Nucleus accumbens (tissue), 56 donors: ENCODE measurements around the gene SCNN1A.

Experiments
- DNase-seq, 56 donors: peaks; one replicate each; lab custom pipeline; 2025; lab: John Stamatoyannopoulos, UW

The SCNN1A gene

GRCh38 chr12:6384499-6385436 is 9.4 kb upstream of the SCNN1A start:
- DNase-seq: no peak

DNA sequence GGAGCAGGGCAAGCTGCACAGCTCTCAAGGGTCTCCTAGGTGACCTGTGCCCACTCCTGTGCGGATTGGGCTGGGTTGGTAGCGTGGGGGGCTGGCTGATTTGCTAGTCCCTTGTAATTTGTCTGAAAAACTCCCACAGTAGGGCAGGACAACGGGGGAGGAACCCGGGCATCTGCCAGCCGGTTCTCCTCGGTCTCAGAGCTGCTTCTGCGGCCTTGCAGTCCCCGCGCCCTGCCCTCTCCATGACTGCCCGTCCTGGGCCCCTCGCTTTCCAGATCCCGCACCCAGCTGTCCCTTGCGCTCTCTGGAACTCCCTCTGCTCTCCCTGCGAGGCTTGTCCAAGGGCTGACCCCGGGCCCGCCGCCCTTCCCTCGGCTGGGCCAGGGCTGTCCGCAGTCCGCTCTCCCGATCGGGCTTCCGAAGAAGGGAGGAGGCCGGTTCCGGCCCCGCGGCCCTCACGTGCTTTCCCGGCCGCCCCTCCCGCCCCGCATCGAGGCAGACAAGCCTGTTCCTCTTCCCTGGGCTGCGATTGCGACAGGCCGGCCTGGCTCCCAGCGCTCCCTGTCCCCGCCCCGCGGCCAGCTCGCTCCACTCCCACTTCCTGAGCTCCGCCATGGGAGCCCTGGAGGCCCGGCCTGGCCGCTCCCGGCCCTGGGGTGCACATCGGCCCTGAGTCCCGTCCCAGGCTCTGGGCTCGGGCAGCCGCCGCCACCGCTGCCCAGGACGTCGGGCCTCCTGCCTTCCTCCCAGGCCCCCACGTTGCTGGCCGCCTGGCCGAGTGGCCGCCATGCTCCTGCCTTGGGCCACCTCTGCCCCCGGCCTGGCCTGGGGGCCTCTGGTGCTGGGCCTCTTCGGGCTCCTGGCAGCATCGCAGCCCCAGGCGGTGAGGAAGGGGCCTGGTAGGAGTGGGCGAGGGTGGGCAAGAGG is 8.5 kb upstream of the SCNN1A start, which contains the start of gene LTBR:
LTBR (plus strand) TSS at position 591 of the 927 bp plus-strand sequence; CDS start at position 788, 197 bp downstream.
- DNase-seq: peak in 48 of 56 donors; percentile 15 to 78 (median 44)

GRCh38 chr12:6382982-6383381 is 7.6 kb upstream of the SCNN1A start:
- DNase-seq: no peak

- DNase-seq: no peak
Measured at GRCh38 chr12:6382371-6382770, 7.0 kb upstream of the SCNN1A start.

- DNase-seq: no peak
Measured at GRCh38 chr12:6380141-6381121, 5.1 kb upstream of the SCNN1A start.

DNA sequence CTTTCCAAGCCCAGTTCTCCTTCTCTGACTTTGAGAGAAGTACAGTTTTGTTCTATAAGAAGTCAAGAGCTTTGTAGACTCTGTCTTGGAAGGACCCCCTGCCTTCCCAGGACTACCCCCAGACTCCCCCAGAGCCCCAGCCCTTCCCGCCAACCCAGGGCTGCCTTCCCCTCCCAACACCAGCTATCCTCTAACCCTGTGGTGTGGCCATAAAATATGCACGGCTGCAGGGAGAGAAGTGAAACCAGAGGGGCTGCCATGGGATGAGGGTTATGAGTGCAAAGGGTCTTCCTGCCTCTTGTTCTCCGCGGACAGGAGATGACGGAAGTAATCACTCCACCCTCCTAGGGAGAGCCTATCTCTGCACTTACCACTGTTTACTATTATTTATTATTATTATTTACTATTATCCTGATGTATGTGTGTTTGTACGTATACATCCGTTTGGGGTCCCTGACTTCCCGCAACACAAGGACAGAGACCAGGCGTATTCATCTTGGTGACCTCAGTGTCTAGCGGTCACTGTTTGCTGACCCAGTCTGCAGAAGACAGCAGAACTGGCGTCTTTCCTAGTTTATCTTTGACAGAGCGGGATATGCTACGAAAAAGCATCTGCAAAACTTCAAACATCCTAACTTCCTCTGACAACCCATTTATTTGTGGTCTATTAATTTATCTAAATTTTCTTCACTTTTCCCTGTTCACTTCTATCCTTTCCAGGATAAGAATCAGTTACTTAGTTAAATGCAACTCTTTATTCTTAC is 3.5 kb upstream of the SCNN1A start:
- DNase-seq: no peak

GRCh38 chr12:6377667-6377994 is 2.3 kb upstream of the SCNN1A start:
- DNase-seq: no peak

- no peak for DNase-seq
Measured at GRCh38 chr12:6376870-6377666, 1.7 kb upstream of the SCNN1A start.

GRCh38 chr12:6376079-6376869 is 911 bp upstream of the SCNN1A start:
- DNase-seq: no peak

DNA sequence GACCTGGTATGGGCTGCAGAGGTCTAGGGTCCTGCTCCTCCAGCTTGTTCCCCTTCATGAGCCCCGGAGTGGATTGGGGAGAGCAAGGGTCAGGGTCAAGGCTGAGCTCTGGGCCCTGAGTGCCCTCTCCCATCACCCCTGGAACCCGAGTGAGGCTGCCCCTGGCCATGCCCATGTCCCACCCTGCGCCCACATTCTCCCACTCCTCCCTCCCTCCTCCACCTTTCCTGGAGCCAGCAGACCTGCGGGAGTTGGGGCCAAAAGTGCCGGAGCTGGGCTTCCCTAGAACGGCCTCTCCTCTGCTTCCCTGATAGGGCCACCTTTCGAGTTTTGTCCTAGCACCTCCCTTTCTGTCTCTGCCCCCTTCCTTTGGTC is 590 bp downstream of the SCNN1A start:
- no peak for DNase-seq

GRCh38 chr12:6374028-6374785 is 1.2 kb downstream of the SCNN1A start:
- DNase-seq: no peak

DNA sequence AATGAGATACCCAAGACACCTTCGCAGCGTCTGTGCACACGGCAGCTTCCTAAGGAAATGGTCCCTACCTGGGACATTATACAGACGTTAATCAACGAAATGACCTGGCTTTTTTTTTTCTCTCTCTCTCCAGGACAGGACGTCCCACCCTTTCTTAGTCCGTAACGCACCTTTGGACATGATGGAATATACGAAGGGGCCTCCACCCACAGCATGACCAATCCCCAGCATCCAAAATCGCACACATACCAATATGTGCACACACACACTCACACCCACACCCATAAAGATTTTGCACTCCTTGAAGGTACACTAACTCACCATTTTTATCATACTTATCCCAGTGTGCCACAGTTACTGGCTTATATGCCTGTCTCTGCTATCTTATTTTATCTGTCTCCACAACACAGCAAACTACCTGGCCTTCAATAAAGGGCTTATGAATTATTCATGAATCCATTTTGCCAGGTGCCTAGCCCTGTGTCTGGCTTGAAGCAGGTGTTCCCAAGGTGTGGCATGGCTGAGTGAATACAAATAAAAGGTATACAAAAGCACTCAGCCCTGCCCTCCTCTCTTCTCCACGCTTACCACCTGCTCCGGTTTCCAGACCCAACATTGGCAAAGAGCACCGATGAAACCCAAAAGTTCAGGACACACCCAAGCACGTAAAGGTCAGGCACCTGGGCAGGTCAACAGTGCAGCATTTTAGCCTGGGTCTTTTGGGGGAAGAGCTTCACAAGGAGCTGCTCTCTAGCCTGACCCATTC is 2.2 kb downstream of the SCNN1A start:
- DNase-seq: no peak

- no peak for DNase-seq
Measured at GRCh38 chr12:6372403-6373003, 2.9 kb downstream of the SCNN1A start.

DNA sequence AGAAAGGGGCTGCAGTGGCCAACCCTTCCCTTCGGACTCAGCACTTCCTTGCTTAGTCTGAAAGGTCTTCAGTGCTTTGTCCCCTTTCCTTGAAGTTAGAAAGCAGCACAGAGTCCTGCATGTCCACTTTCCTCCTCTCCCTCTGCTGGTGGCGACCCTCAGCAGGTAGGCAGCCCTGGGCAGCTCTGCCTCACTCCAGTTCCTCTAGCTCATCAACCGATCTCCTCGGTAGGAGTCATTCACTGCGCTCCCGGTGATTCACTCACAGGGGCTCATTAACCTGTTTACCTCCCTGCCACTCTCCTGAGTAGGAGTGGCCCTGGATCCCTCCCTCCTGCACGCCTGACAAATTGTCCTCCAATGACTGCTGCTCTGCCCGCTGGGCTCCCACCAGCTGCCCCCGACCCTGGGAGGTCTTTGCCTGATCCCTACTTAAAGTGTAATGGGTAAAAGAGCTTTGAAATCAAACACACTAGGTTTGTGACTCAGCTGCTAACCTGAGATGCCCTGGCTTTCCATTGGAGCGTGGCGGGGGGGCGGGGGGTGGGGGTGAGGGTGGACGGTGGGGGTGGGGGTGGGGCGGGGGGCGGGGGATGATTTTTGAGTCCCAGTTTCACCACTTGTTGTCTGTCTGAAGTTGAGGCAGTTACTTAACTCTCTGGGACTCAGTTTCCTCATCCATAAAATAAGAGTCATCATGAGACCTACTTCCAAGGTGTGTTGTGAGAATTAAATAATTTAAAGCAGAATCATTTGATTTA is 4.2 kb downstream of the SCNN1A start:
- peak in 1 of 56 donors; percentile 44 for DNase-seq

DNA sequence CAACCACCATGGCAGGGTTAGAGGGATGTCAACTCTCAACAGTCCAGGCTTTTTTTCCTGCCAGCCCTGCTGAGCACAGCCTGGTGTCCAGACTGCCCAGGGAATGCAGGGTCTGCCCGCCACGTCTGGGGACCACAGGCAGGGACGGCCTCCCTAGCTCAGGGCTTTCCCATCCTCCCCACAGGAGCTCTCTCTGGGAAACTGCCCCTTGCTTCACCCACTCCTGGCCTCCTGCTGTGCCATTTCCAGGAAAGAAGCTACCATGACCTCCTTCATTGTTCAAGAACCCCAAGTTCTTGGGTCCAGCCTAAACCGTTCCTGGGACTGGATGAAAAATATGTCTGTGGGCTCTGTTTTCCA is 4.8 kb downstream of the SCNN1A start:
- no peak for DNase-seq
